Astrocyte (in vitro differentiated cells and primary cell): ENCODE data around the gene GNAT1.

Experiments
- CTCF ChIP-seq: IDR thresholded peaks from 2 replicates; pipeline ENCODE4 v1.5.1; 2011; ENCODE audit warnings: low read depth, mild to moderate bottlenecking, inconsistent platforms, low read length, moderate library complexity; ENCODE audit not compliant: insufficient read depth
- EZH2 ChIP-seq: IDR thresholded peaks from 2 replicates; pipeline ENCODE4 v1.6.1; 2012; ENCODE audit warnings: mild to moderate bottlenecking, low read length, inconsistent platforms; ENCODE audit not compliant: insufficient read depth

DNA sequence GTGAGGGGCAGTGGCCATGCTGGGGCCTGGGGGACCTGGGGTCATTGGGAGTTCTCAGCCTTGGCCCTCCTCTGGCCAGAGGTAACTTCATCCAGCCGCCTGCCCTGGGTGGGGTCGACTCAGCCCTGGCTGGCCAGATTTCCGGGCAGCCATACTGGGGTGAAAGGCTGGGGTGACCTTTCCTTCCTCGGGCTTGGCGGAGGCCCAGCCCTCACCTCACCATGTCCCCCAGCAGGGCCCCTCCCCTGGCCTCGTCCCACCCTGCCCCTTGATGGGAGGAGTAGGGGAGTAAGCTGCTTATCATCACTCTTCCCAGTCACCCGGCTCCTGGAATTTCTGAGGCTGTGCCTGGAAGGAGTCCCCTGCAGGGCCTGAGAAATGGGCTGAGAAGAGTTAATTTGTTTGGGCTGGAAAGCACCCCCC, 30.8 kb upstream of the GNAT1 start:
- TF ChIP-seq CTCF = no peak
- TF ChIP-seq EZH2 = no peak
